Regular cardiac myocyte (primary cell): ENCODE measurements around the gene PSMA8. TPM values are rescaled to one million over a fixed set of nuclear protein-coding genes. Genes with fewer than 3 reads are reported as not detected.

Experiments used
- total RNA-seq: library from RNA; depleted of rRNA; stranded (reverse); fragments of >200 nt; gene quantifications from 2 replicates; pipeline ENCODE4 v1.2.3, GENCODE V29; 2014

The PSMA8 gene
- under 0.01 TPM in 1 of 2 replicates, not detected in the other for total RNA-seq

DNA sequence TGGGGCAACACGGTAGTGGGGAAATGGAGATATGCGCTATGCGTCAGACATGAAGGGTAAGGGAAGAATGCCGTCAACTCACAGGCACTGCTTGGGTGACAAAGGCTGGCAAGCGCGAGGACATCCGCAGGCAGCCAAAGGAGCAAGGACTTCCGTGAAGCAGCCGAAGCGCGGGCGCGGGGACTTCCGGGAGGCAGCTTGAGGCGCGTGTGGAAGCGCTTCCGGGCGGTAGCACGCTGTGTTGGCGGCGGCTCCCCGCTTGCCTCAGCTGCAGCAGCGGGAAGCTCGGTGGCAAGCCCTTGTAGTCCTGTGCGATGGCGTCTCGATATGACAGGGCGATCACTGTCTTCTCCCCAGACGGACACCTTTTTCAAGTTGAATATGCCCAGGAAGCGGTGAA is at the start of gene PSMA8:
Gene PSMA8, plus strand, starts transcription at position 218 of the 400 bp plus-strand sequence. Its CDS starts 97 bp downstream, at position 315.

DNA sequence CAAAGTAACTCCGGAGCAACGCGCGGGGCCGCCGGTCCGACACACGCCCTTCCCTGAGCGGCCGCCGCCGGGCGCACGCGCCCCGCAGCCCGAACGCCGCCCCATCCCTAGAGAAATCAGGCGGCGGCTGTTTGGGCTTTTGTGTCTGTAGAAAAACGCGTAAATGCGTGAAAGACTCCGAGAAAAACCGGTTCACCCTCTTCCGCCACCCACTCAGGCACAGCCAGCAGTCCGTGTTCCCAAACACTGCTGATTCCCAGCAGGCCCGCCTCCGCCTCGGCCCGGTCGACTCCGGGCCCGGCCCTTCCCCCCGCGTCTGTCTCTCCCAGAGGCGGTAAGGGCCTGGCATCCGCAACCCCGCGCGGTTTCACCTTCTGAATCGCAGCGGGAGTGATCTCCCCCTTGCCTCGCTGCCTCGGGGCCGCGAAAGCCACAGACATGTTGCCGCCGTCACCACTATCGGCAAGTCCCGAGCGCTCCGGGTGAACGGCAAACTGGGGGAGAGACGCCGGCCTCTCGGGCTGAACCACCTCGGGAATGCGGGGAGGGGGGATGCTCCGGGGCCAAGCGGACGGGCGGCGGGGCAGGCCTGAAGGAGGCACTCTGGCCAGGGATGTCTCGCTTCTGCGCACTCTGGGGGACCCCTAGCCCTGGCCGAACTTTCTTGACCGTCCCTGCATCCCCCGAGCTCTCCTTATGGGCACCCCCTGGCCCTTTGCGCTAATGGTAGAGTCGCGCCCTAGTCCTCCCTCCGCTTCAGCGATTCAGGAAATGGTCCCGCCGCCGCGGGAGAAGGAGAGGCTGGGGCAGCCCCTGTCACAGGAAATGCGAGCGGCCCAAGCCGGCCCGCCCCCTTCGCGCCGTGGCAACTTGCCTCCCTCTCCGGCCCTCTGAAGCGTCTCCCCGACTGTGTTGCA is 43.3 kb upstream of the PSMA8 start, which contains the start of gene SS18:
Gene SS18, minus strand, starts transcription at position 484 of the 917 bp plus-strand sequence. Its CDS starts 44 bp downstream, at position 440.

DNA sequence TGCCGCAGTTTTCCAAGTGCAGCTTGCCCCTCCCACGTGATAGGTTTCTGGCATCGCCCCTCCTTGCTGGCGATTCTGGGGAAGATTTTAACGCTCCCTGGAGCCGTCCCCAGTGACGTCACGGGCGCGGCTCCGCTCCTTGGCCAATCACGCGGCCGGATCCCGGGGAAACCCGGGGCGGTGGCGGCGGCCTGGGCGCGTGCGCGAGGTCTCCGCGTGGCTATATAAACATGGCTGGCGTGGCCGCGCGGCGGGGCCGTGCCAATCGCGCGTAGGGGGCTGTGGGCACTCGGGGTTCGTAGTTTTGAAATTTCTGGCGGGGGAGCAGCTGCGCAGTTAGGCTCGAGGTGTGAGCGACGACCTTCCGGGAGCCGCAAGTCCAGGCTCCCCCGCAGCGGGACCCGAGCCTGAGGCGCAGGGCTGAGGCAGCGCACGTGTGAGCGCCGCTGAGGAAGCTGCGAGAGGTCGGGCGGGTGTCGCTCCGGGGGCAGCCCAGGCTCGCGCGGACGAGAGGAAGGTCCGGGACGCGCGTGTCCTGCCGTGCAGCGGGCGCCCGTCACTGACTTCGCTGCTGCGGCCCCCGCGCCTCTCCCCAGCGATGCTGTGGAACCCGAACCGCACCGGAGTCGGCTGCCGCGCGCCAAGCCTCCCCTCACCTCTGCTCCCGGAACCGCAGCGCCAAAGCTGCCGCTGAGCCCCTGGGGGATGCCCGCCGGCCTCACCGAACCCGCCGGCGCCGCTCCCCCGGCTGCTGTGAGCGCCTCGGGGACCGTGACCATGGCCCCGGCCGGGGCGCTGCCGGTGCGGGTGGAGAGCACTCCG is 92.8 kb downstream of the PSMA8 start, which contains the start of gene TAF4B:
Gene TAF4B, plus strand, starts transcription at position 217 of the 822 bp plus-strand sequence. Its CDS starts 489 bp downstream, at position 706.

Other genes with a start within 250 kb of the PSMA8 start
- 126 and 141 TPM in 2 replicates for gene SS18, start 43.3 kb upstream of the PSMA8 start, total RNA-seq
- gene TAF4B, start 92.6 kb downstream of the PSMA8 start, total RNA-seq = 2.3 and 5.6 TPM in 2 replicates